Measurements from ENCODE around the gene MINDY2.

MINDY2 gene

DNA sequence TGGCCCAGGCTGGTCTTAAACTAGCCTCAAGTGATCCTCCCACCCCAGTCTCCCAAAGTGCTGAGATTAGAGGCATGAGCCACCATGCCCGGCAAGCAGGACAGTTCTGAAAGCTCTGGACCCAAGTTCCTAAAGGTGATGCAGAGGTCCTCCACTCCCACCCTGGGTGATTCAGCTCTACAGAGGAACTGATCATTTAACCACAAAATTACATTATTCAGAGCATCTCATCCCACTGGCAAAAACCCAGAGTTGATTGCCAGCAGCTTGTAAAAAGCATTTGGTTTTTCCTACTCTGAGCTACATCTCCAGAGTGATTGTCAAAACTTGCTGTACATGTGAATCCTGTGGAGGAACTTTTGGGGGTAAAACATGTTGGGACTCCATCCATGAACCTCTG lies 102.2 kb downstream of the MINDY2 start:
- no peaks in the 10 kb centered on the region for H3K79me2 ChIP-seq (ENCODE audit: insufficient read depth, low read length)
- no peaks in the 10 kb centered on the region for H3K9me3 ChIP-seq (ENCODE audit: low read length)
- TF ChIP-seq, protein P1, sequence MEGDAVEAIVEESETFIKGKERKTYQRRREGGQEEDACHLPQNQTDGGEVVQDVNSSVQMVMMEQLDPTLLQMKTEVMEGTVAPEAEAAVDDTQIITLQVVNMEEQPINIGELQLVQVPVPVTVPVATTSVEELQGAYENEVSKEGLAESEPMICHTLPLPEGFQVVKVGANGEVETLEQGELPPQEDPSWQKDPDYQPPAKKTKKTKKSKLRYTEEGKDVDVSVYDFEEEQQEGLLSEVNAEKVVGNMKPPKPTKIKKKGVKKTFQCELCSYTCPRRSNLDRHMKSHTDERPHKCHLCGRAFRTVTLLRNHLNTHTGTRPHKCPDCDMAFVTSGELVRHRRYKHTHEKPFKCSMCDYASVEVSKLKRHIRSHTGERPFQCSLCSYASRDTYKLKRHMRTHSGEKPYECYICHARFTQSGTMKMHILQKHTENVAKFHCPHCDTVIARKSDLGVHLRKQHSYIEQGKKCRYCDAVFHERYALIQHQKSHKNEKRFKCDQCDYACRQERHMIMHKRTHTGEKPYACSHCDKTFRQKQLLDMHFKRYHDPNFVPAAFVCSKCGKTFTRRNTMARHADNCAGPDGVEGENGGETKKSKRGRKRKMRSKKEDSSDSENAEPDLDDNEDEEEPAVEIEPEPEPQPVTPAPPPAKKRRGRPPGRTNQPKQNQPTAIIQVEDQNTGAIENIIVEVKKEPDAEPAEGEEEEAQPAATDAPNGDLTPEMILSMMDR (IDR thresholded peaks at IDR 0.05; ENCODE audit: low read length), result no peak
- no peak for TF ChIP-seq EZH2 (IDR thresholded peaks at IDR 0.05; ENCODE audit: borderline replicate concordance, low read length)
- H3K4me3 ChIP-seq (ENCODE audit: low read depth, low read length, poor library complexity, severe bottlenecking), result no peak overlapping the region
- H2AFZ ChIP-seq (ENCODE audit: low read length), result no peak overlapping the region
- H3K4me2 ChIP-seq (ENCODE audit: low read length), result no peak overlapping the region
- no peaks in the 10 kb centered on the region for H3K4me1 ChIP-seq (ENCODE audit: insufficient read depth, low read length, severe bottlenecking)
- peaks cover 7% of the 10 kb centered on the region for H3K36me3 ChIP-seq (ENCODE audit: insufficient read depth, low read length)
- H3K27me3 ChIP-seq (ENCODE audit: insufficient read depth, low read length), result no peaks in the 10 kb centered on the region
- H3K9ac ChIP-seq (ENCODE audit: low read length), result no peak overlapping the region
- no peak overlapping the region for H3K27ac ChIP-seq (ENCODE audit: low read depth, low read length, poor library complexity, severe bottlenecking)
- H3F3A ChIP-seq (ENCODE audit: insufficient read depth, low read length), result no peaks in the 10 kb centered on the region
- no peaks in the 10 kb centered on the region for H3K9me2 ChIP-seq (ENCODE audit: low read depth, low read length)
- H4K20me1 ChIP-seq (ENCODE audit: insufficient read depth, low read length), result no peaks in the 10 kb centered on the region

DNA sequence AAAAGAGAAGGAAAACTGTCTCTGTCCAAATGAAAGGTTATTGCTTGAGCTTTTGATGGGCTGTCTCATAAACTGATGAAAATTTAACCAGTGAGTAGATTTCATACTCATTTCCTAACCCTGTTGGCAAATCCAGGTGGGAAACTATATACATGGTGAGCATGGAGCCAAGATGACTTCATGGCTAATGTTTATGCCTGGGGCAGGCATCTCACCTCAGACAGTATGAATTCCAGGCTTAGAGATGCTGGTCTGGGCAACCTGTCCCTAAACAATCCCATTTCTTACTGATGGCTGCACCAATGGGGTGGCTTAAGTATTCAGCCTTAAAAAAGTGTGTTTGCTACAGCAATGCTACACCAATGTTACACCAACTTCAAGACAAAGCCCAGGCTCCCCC lies 104.2 kb downstream of the MINDY2 start:
- no peaks in the 10 kb centered on the region for H3K9me3 ChIP-seq (ENCODE audit: low read length)
- H3K4me1 ChIP-seq (ENCODE audit: insufficient read depth, low read length, severe bottlenecking), result peaks cover under 1% of the 10 kb centered on the region
- no peak overlapping the region for H3K4me2 ChIP-seq (ENCODE audit: low read length)
- H3K27me3 ChIP-seq (ENCODE audit: insufficient read depth, low read length), result no peaks in the 10 kb centered on the region
- H3F3A ChIP-seq (ENCODE audit: insufficient read depth, low read length), result 0 out of 2 replicates have a peak, but pooled peaks cover 4% of the 10 kb centered on the region
- H3K9ac ChIP-seq (ENCODE audit: low read length), result no peak overlapping the region
- no peaks in the 10 kb centered on the region for H4K20me1 ChIP-seq (ENCODE audit: insufficient read depth, low read length)
- no peak overlapping the region for H2AFZ ChIP-seq (ENCODE audit: low read length)
- no peak overlapping the region for H3K27ac ChIP-seq (ENCODE audit: low read depth, low read length, poor library complexity, severe bottlenecking)
- TF ChIP-seq, protein P1 (IDR thresholded peaks at IDR 0.05; ENCODE audit: low read length), result no peak
- TF ChIP-seq EZH2 (IDR thresholded peaks at IDR 0.05; ENCODE audit: borderline replicate concordance, low read length), result no peak
- H3K36me3 ChIP-seq (ENCODE audit: insufficient read depth, low read length), result peaks cover 28% of the 10 kb centered on the region
- H3K9me2 ChIP-seq (ENCODE audit: low read depth, low read length), result no peaks in the 10 kb centered on the region
- no peaks in the 10 kb centered on the region for H3K79me2 ChIP-seq (ENCODE audit: insufficient read depth, low read length)
- H3K4me3 ChIP-seq (ENCODE audit: low read depth, low read length, poor library complexity, severe bottlenecking), result no peak overlapping the region

DNA sequence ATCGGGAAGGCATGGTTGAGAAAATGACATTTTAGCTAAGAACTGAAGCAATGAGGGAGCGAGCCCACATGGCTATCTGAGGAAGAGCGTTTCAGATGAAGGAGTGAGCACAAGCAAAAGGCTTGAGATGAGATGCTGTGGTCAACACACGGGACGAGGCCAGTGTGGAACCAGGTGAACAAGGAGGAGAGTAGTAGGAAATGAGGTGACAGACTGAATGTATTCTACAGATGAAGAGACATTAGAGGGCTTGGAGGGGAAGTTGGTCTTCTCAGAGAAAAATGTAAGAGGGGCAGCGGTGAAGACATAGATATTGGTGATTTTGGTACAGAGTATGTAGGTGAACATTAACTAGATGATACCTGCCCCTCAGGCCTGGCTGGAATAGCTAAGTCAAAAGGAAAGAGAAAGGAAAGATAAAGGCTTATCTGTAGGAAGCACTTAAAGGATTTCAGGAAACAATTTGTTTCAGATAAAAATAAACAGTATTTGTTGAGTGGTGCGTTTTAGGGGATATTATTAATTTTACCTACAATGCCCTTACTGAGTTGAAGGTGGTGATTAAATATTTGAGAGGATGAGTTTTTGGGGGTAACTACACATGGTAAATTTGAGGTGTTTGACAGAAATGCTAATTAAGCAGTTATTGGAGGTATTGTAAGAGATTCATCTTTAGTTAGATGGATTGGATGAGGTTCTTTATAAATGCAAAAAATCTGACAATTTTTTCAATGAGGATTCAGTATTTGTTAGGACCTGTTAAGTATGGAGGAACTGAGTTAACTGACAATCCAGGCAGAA lies 105.4 kb downstream of the MINDY2 start:
- Histone ChIP-seq H4K20me1 (ENCODE audit: insufficient read depth, low read length) (no peaks in the 10 kb centered on the region), H3K79me2 (ENCODE audit: insufficient read depth, low read length) (no peaks in the 10 kb centered on the region), H3K9me2 (ENCODE audit: low read depth, low read length) (no peaks in the 10 kb centered on the region), H3K4me3 (ENCODE audit: low read depth, low read length, poor library complexity, severe bottlenecking) (no peak overlapping the region), H3K9ac (ENCODE audit: low read length) (no peak overlapping the region), H3K4me2 (ENCODE audit: low read length) (no peak overlapping the region), H3F3A (ENCODE audit: insufficient read depth, low read length) (0 out of 2 replicates have a peak, but pooled peaks cover 4% of the 10 kb centered on the region), H2AFZ (ENCODE audit: low read length) (no peak overlapping the region), H3K27me3 (ENCODE audit: insufficient read depth, low read length) (no peaks in the 10 kb centered on the region), H3K36me3 (ENCODE audit: insufficient read depth, low read length) (peaks cover 40% of the 10 kb centered on the region), H3K9me3 (ENCODE audit: low read length) (no peaks in the 10 kb centered on the region), H3K4me1 (ENCODE audit: insufficient read depth, low read length, severe bottlenecking) (peaks cover 7% of the 10 kb centered on the region), H3K27ac (ENCODE audit: low read depth, low read length, poor library complexity, severe bottlenecking) (no peak overlapping the region)
- TF ChIP-seq EZH2 (IDR thresholded peaks at IDR 0.05; ENCODE audit: borderline replicate concordance, low read length), result no peak
- TF ChIP-seq, protein P1 (IDR thresholded peaks at IDR 0.05; ENCODE audit: low read length), result no peak

Measured in OCI-LY1 (cell line).